Stimulated activated CD4-positive, alpha-beta T cell treated with anti-CD3 and anti-CD28 coated beads, Interleukin-1b, Interleukin-23, amount 100 ng/mL, for 1 hour (primary cell): ENCODE results near the gene CHKB.
"Not testable (repeated sequence)": the region's sequence is repeated elsewhere in the genome, so short reads cannot be mapped to it uniquely, and the experiment has no call there.

Source experiments
- DNase-seq, 2 donors: peaks; one replicate each; pipeline ENCODE4 v3.0.0-alpha.2; 2020; ENCODE audit warnings: low read depth in 2 of 2

CHKB gene

DNA sequence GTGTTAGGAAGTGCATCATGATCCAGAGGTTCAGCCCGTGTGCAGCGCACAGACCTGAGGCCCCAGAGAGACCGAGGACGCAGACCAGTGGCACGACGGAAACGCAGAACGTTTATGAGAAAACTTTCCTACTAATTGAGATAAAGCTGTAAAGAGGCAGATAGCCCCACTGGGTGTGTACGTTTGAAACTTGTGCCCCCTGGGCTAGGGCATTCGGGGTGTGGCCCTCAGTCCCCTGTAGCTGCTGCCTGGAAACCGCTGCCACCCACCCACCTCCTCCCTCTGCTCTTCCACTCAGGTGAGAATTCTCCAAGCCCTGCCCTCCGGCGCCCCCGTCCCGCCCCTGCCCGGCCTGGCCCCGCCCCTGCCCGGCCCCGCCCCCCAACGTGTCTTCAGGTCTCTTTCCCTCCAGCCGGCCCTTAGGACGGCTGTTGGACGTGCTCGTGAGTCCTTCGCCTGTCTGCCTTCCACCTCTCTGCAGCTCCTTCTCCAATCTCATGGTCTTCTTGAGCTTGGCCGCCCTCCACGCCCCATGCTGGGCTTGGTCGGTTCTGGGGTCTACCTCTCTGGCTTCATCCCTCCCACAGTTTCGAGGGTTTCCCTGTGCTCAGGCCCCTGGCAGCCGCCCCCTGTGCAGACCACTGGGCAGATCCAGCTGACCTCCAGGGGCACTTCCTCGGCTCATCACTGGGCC is 30.0 kb upstream of the CHKB start:
- DNase-seq, result no peak

DNA sequence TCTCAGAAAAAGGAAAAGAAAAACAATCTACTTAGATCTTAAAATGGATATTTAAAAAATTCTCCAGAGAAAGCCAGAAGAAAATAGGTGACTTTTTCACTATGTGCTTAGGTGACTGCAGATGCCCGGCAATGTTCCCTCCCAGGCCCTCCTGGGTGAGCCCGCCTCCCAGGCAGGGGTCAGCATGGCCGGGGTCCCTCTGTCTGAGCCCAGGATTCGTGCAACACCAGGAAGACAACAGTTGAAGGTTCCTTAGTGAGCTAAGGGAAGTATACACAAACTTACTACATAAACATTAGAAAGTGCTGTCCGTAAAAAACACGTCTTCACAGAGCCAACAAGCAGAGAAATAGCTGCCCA is 29.5 kb upstream of the CHKB start:
- no peak for DNase-seq

DNA sequence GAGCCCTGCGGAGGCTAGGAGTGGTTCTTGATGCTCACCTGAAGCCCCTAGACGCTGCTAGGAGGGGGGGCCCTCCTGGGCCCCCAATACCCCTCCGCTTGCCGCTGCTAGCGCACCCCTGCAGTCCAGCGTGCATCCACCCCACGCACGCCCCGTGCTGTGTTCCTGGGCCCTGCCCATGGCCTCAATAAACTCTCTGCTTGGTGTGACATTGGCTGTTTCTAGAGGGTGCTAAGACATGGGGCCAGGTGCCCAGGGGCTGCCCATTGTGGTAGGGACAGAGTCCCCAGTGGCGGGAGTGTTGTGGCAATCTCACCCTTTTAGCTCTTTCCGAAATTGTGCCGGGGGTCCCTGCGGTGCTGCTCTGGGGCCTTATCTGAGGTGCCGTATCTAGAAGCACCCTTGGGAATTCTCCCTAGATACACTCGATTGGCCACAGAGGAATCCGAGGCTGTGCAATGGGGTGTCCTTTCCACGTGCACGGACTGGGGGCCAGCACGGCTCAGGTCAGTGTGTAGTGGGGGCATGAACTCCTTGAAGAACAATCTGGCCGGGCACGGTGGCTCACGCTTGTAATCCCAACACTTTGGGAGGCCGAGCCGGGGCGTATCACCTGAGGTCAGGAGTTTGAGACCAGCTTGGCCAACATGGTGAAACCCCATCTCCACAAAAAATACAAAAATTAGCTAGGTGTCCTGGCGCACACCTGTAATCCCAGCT is 28.9 kb upstream of the CHKB start:
- no peak for DNase-seq

DNA sequence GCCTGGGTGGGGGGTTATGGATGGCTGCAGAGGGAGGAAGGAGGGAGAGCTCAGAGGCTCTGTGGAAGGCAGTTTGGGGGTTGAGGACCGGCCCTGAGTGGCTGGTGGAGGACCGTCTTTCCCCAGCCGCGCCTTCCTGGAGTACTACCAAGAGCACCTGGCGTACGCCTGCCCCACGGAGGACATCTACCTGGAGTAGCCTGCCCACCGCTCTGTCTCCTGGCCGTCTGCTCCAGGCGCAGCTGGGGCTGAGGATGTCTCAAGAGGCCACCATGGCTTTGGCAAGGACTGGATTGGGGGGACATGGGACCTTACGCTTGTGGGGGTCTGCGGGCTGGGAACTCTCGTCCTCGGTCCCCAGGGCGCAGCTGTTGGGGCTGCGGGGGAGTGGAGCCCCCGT is 27.9 kb upstream of the CHKB start:
- DNase-seq, result no peak

DNA sequence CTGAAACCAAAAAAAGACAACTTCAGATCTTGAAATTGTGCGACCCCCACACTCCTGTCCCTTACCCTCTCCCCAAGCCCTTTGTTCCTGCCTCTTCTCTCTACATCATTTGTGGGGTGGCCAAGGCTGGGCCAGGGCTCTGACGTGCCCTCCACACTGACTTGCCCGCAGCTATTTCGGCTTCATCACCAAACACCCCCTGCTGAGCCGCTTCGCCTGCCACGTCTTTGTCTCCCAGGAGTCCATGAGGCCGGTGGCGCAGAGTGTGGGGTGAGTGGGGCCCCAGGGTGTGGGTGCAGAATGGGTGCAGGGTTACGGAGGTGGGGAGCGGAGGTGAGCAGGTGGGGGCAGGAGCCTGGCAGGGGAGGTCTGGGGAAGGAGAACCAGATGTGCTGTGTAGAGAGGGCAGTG is 27.4 kb upstream of the CHKB start:
- DNase-seq, result no peak

DNA sequence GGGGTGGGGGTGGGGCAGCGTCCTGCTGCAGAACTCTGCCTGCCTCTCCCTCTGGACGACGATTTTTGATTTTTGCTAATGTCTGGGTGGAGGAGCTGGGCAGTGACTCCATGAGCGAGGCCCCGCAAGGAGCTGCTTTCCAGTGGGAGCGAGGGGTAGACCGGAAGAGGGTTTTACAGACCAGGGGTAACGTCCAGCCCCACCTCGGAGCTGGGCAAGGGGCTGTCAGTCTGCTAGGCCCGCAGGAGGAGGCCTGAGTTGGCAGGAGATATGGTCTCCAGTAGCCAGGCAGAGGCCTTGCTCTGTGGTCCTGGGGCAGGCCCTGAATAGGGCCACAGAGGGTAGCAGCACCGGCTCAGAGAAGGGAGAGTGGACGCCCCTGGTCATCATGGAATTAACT is 26.9 kb upstream of the CHKB start:
- DNase-seq, result no peak

DNA sequence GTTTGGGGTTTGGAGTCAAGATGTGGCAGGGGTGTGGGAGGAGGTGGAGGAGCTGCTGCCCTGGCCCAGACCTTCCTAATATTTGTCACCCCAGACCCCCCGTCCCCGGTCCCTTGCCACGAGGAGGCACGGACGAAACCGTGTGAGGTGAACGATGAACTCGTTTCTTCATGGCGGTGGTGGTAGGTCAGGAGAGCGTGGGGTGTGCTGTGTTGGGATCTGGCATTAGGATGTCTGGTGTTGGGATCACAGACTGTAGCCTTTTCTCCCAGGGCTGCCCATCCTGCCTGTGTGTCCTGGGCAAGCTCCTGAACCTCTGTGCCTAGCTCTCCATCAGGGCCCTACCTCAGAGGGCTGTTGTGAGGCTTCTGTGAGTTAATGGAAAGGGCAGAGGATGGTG is 26.3 kb upstream of the CHKB start:
- DNase-seq, result no peak

DNA sequence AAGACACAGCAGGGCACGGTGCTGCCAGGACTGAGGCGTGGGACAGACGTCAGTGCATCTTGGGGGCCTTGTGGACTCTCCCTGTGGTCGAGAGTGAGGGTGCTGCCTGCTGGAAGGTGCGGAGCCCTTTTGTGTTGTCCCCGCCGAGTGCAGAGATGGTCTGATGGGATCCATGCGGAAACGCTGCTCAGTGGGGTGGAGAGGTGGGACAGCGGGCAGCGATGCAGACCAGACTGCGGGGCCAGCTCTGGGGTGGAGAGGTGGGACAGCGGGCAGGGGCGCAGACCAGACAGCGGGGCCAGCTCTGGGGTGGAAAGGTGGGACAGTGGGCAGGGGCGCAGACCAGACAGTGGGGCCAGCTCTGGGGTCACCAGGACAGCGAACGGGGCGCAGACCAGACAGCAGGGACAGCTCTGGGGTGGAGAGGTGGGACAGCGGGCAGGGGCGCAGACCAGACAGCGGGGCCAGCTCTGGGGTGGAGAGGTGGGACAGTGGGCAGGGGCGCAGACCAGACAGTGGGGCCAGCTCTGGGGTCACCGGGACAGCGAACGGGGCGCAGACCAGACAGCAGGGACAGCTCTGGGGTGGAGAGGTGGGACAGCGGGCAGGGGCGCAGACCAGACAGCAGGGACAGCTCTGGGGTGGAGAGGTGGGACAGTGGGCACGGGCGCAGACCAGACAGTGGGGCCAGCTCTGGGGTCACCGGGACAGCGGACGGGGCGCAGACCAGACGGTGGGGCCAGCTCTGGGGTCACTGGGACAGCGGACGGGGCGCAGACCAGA is 25.6 kb upstream of the CHKB start:
- DNase-seq, result not testable (repeated sequence)

DNA sequence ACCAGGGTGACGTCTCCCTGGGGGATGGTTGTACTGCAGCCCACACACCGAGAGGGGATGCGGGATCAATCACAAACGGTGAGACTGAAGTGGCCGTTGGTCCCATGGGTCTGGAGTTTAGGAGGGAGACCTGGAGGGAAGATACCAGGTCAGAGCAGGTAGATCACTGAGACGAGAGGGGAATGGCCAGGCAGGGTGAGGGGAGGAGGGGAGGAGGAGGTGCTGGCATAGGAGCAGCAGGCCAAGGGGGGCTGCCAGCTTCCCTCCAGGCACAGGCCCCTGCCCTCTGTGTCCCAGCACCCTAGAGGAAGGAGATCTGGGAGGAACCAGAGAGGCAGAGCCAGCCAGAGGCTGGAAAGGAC is 25.0 kb upstream of the CHKB start:
- no peak for DNase-seq

DNA sequence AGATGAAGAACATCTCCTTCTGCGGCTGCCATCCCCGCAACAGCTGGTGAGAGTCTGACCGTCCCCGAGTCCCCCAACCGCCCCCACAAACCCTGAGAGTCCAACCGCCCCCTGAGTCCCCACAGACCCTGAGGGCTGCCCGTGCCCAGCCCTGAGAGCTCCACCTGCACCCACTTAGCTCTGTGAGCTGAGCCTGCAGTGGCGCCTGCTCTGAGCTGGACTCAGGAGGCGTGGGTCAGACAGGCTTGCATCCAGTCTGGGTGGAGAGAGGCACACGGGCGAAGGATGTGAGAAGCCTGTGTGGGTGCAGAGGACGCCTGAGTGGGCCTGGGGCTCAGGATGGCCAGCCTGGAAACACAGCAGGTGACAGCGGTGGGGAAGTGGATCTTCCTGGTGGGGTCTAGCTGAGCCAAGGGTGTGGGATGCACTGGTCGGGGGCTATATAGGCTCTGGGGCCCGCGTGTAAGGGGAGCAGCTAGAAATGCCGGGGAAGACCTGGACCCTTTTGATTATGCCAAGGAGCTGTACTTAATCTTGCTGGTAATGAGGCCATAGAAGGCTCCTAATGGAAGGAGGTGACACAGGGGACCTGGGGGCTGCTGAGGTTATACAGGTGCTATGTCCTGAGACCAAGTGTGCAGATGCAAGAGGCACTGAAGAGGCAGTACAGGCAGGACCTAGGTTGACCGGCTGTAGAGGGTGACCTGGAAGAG is 24.5 kb upstream of the CHKB start:
- no peak for DNase-seq

DNA sequence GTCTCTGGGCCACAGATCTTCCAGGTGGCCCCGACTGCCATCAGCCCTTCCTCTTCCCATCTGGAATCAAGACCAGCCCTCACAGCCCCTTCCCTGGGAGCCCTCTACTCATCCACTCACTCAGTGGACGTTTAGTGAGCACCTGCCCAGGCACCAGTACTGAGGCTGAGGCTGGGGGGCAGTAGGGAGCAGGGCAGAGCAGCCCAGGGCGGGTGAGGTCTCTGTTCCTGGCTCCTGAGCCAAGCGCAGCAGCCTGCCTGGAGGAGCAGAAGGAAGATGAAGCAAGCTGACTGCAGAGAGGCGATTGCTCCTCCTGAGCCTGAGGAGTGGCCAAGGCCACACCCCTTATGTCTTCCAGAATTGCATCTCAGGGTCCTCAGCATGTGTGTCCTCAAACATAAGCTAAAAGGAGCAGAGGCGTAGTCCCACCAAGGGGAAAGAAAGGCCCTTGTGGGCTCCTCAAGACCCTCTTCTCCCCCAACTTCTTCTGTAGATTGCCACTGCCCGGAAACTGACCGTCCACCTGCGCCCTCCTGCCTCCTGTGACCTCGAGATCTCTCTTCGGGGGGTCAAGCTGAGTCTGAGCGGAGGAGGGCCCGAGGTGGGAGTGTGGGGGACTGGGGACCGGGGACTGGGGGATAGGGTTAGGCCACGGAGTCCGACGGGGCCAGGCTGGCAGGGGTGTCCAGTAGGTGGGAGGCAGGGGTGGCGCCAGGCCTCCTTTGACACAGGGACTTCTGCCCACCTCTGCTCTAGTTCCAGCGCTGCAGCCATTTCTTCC is 23.7 kb upstream of the CHKB start:
- no peak for DNase-seq

DNA sequence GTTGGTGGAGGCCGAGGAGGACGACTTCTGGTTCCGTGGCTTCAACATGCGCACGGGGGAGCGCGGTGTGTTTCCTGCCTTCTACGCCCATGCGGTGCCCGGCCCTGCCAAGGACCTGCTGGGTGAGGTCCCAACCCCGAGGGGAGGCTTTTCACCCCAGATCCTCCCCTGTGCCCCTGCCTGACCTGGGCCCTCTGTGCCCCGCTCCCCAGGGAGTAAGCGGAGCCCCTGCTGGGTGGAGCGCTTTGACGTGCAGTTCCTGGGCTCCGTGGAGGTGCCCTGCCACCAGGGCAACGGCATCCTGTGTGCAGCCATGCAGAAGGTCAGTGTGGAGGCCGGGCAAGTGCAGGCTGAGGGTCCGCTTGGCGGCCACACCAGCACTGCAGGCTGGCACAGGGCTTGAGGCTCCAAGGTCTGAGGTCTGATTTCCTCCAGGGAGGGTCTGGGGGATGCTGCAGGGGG is 23.0 kb upstream of the CHKB start:
- DNase-seq, result no peak

DNA sequence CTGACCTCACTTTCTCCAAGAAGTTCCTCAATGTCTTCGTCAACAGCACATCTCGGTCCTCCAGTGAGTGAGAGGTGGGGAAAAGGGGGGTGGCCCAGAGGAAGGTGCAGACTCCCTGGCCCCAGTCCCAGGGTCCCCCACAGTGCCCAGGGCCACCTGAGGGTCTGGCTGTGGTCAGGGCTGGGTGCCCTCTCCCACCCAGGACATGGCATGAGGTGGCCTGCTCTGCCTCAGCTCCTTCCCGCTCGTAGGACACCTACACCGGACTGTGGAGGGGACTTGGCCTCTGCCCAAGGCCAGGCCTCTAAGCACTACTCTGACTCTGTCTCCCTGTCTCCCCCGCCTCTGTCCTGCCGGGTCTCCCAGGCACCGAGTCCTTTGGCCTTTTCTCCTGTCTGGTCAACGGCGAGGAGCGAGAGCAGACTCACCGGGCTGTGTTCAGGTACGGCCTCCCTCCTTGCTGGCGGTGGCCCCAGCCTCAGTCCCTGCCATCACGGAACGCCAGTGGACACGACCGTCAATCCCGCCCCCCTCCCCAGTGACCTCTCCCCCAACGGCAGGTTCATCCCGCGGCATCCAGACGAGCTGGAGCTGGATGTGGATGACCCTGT is 22.5 kb upstream of the CHKB start:
- no peak for DNase-seq

DNA sequence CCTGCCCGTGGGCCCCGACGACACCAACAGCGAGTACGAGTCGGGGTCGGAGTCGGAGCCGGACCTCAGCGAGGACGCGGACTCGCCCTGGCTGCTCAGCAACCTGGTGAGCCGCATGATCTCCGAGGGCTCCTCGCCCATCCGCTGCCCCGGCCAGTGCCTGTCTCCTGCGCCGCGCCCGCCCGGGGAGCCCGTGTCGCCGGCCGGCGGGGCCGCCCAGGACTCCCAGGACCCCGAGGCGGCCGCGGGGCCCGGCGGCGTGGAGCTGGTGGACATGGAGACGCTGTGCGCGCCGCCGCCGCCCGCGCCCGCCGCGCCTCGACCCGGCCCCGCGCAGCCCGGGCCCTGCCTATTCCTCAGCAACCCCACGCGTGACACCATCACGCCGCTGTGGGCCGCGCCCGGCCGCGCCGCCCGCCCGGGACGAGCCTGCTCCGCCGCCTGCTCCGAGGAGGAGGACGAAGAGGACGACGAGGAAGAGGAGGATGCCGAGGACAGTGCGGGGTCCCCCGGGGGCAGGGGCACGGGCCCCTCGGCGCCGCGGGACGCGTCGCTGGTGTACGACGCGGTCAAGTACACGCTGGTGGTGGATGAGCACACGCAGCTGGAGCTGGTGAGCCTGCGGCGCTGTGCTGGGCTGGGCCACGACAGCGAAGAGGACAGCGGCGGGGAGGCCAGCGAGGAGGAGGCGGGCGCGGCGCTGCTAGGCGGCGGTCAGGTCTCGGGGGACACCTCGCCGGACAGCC is 21.8 kb upstream of the CHKB start:
- DNase-seq, result no peak

DNA sequence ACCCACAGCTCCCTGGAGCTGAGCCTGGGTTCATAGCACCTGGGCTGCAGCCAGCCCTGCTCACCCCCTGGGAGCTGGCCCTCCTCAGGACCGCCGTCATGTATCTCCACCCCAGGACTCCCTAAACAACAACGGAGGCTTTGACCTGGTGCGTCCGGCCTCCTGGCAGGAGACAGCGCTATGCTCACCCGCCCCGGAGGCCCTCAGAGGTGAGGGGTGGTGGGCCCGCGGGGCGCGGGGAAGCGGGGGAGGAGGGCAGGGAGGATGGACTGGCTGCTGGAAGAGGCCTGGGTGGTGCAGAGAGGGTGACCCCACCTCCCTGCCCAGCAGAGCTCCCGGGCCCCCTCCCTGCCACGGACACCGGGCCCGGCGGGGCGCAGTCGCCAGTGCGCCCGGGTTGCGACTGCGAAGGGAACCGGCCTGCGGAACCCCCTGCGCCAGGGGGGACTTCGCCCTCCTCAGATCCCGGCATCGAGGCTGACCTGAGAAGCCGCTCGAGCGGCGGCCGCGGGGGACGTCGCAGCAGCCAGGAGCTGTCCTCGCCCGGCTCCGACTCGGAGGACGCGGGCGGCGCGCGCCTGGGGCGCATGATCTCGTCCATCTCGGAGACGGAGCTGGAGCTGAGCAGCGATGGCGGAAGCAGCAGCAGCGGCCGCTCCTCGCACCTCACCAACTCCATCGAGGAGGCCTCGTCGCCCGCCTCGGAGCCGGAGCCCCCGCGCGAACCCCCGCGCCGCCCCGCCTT is 21.0 kb upstream of the CHKB start:
- DNase-seq, result no peak

DNA sequence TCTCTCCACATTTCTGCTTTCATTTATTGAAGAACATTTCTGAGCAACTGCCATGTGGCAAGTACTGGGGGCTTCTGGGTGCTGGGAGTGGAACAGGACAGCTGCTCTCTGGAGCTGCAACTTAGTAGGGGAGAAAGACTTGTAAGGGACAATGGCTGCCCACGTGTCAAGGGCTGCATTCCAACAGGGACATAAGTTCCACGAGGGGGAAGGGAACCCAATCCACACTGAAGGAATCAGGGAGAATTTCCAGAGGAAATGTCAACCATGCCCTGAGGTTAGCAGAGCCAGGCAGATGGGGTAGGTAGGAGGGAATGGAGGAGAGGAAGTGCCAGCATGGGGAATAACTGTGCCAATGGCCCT is 19.7 kb upstream of the CHKB start:
- no peak for DNase-seq

DNA sequence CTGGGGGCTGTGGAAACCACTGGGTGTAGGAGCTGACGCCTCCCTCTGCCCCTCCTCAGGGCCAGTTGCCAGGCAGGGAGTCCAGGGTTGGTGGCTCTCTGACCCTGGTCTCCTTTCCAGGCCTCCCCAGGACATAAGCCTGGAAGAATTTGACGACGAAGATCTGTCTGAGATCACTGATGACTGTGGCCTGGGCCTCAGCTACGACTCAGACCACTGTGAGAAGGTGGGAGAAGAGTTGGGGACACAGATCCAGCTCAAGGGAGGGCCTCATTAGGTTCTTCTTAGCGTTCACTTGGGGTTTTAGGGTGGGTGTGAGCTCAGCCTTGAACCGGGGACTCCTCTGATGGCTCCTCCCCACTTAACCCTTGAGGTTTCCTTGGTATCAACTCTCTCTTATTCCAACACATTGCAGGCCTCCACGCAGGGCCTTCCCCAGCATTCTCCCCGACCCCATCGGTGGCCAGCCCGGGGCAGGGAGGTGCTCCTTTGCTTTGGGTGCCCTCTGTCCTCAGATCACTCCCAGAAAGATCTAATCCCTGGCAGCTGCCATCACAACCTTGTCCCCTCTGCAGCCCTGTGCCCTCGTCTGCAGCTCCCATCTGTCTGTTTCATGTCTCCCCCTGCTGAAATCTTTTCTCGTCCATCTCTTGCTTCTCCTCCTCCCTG is 19.2 kb upstream of the CHKB start:
- DNase-seq, result no peak

DNA sequence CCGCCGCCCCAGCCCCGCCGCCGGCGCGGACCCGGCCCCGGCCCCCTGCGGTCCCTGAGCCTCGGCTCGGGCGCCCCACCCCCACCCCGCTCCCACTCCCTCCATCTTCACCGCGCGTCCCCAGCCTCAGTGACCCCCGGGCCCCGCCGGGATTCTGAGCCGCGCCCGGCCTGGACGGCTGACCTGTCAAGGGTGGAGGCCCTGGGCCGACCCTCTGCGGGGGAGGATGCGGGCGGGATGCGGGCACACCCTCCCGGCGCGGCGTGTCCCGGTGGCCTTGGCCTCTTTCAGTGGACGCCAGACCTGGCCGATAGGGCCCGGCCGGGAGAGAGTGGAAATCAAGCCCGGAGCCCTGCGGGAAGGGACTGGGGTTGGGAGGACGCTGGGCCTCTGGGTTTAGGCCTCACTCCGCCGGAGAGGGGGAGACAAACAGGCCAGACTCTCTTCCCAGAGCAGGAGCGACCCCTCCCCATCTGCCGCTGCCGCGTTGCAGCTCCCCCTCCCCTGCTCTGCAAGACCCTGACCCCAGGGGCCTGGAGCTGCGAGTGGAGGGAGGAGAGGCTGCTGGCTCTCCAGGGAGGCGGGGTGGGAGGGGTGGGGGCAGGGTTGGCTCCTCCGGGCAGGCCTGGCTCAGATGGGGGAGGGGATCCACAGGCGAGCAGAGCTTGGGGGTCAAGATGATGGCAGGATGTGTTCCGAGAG is 18.5 kb upstream of the CHKB start:
- DNase-seq, result no peak

DNA sequence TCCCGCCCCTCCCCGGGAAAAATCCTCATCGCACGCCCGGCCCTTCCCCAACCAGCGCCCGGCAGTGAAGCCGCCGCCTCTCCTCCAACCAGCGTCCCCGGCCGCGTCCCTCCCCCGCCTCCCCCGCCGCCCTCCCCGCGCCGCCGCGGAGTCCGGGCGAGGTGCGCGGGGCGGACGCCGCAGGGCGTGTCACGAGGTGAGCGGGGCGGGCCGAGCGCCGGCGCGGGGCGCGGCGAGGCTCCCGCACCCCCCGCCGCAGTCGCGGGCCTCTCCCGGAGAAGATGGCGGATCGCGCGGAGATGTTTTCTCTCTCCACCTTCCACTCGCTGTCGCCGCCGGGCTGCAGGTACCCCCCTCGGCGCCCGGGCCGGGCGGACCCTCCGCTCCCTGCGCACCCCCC is 17.9 kb upstream of the CHKB start, which contains the start of gene MAPK8IP2:
Gene MAPK8IP2 (plus strand): TSS at position 256 of the 400 bp plus-strand sequence. CDS start 26 bp downstream, at position 282.
- no peak for DNase-seq
